GM23338 (cell line): ENCODE data around the gene SEC24A. TPM values are rescaled to one million over a fixed set of nuclear protein-coding genes. Genes with fewer than 3 reads are reported as not detected.
"Not testable (repeated sequence)": the region's sequence is repeated elsewhere in the genome, so short reads cannot be mapped to it uniquely, and the experiment has no call there.

Experiments used
- ATAC-seq: fragments of 200-7000 bp; cut with Tn5 transposase; 3 replicates; pipeline ENCODE4 v1.9.1; 2020
- DNase-seq: peaks from one replicate; pipeline ENCODE4 v3.0.0-alpha.2; 2015; ENCODE audit warnings: low spot score
- H2AFZ ChIP-seq: fragments of 200-600 bp; sonication (generic); 2 replicates; pipeline ENCODE4 v1.8.0; 2016; ENCODE audit warnings: antibody characterized with exemption, mild to moderate bottlenecking, moderate library complexity
- H3F3A ChIP-seq: fragments of 200-600 bp; sonication (generic); replicated peaks from 2 replicates; pipeline ENCODE4 v1.8.0; 2017; ENCODE audit warnings: antibody characterized with exemption, mixed run types, low read depth
- H3K27ac ChIP-seq: fragments of 200-600 bp; sonication (generic); 2 replicates; pipeline ENCODE4 v1.6.1; 2016; ENCODE audit warnings: low read depth
- H3K27me3 ChIP-seq: fragments of 200-600 bp; sonication (generic); 2 replicates; pipeline ENCODE4 v1.8.0; 2016; ENCODE audit warnings: mild to moderate bottlenecking, mixed run types, moderate library complexity; ENCODE audit not compliant: insufficient read depth
- H3K36me3 ChIP-seq: fragments of 200-600 bp; sonication (generic); 2 replicates; pipeline ENCODE4 v1.8.0; 2016; ENCODE audit warnings: mild to moderate bottlenecking; ENCODE audit not compliant: insufficient read depth
- H3K4me1 ChIP-seq: fragments of 200-600 bp; sonication (generic); 2 replicates; pipeline ENCODE4 v1.8.0; 2016; ENCODE audit warnings: mild to moderate bottlenecking, moderate library complexity; ENCODE audit not compliant: insufficient read depth
- H3K4me2 ChIP-seq: fragments of 200-600 bp; sonication (generic); 2 replicates; pipeline ENCODE4 v1.7.1; 2017; ENCODE audit warnings: mixed run types
- H3K4me3 ChIP-seq: fragments of 200-600 bp; sonication (generic); 2 replicates; pipeline ENCODE4 v1.6.1; 2016; ENCODE audit warnings: mixed run types
- H3K79me2 ChIP-seq: fragments of 200-600 bp; sonication (generic); replicated peaks from 2 replicates; pipeline ENCODE4 v1.8.0; 2017; ENCODE audit warnings: mild to moderate bottlenecking; ENCODE audit not compliant: insufficient read depth
- H3K9me2 ChIP-seq: fragments of 200-600 bp; sonication (generic); 2 replicates; pipeline ENCODE4 v1.8.0; 2017; ENCODE audit not compliant: insufficient read depth
- H4K20me1 ChIP-seq: fragments of 200-600 bp; sonication (generic); replicated peaks from 2 replicates; pipeline ENCODE4 v1.8.0; 2017; ENCODE audit warnings: mild to moderate bottlenecking; ENCODE audit not compliant: insufficient read depth
- H3K27ac Mint-ChIP-seq: 2 replicates; pipeline ENCODE4 v1.8.0; 2020; ENCODE audit warnings: inconsistent platforms, mild to moderate bottlenecking, moderate library complexity, mixed read lengths
- H3K27me3 Mint-ChIP-seq: 3 replicates; pipeline ENCODE4 v1.8.0; 2022; ENCODE audit warnings: low read depth, mild to moderate bottlenecking, moderate library complexity, mixed read lengths, inconsistent platforms; ENCODE audit not compliant: insufficient read depth, poor library complexity
- H3K36me3 Mint-ChIP-seq: 3 replicates; pipeline ENCODE4 v1.8.0; 2021; ENCODE audit warnings: low read depth, mild to moderate bottlenecking, inconsistent platforms, moderate library complexity, mixed read lengths
- H3K4me1 Mint-ChIP-seq: 3 replicates; pipeline ENCODE4 v1.8.0; 2020; ENCODE audit warnings: mild to moderate bottlenecking, inconsistent platforms, mixed read lengths
- H3K4me3 Mint-ChIP-seq: 3 replicates; pipeline ENCODE4 v1.8.0; 2021; ENCODE audit warnings: moderate library complexity, mild to moderate bottlenecking, inconsistent platforms, mixed read lengths
- H3K9me3 Mint-ChIP-seq: 3 replicates; pipeline ENCODE4 v1.8.0; 2020; ENCODE audit warnings: moderate library complexity, mild to moderate bottlenecking, inconsistent platforms, mixed read lengths
- EZH2phosphoT487 ChIP-seq: fragments of 200-600 bp; sonication (generic); IDR thresholded peaks from one replicate; pipeline ENCODE4 v1.8.1; 2018; ENCODE audit warnings: antibody characterized with exemption; ENCODE audit not compliant: unreplicated experiment
- JUNB ChIP-seq: IDR thresholded peaks from one replicate; pipeline ENCODE4 v1.6.1; 2016; ENCODE audit warnings: antibody characterized with exemption; ENCODE audit not compliant: unreplicated experiment
- NANOG ChIP-seq: IDR thresholded peaks from 2 replicates; pipeline ENCODE4 v1.6.1; 2016; ENCODE audit warnings: antibody characterized with exemption, borderline replicate concordance
- POLR2AphosphoS5 ChIP-seq: IDR thresholded peaks from 2 replicates; pipeline ENCODE4 v1.6.1; 2016; ENCODE audit warnings: antibody characterized with exemption, low read depth
- ZNF462 ChIP-seq: fragments of 250-450 bp; sonication (Bioruptor Pico); IDR thresholded peaks from 2 replicates; pipeline ENCODE4 v1.5.0; 2020; ENCODE audit warnings: mild to moderate bottlenecking, moderate library complexity
- polyA plus RNA-seq: library from polyadenylated mRNA; unstranded; fragments of >200 nt; fragmentation: Nextera tagmentation; extraction: Ambion mirVana; gene quantifications from 2 replicates; pipeline ENCODE4 v1.2.1, GENCODE V29; 2016
- total RNA-seq: library from RNA; depleted of rRNA; stranded (reverse); fragments of >200 nt; shearing (Covaris generic); gene quantifications from 2 replicates; pipeline ENCODE4 v1.2.3, GENCODE V29; 2014

The SEC24A gene
- total and polyA plus RNA-seq, 2 experiments from 2014 or later: 8.1 to 36.5 TPM

- not testable (repeated sequence) for H3K79me2 ChIP-seq, H3K27me3 Mint-ChIP-seq, H3K27ac ChIP-seq, H3K4me2 ChIP-seq, H4K20me1 ChIP-seq, H3K4me1 ChIP-seq, ATAC-seq, H3K27me3 ChIP-seq, H3K27ac Mint-ChIP-seq, H3K4me3 Mint-ChIP-seq, H3F3A ChIP-seq, H2AFZ ChIP-seq, H3K9me2 ChIP-seq, DNase-seq, H3K9me3 Mint-ChIP-seq, H3K4me1 Mint-ChIP-seq, H3K4me3 ChIP-seq
- H3K36me3 Mint-ChIP-seq: peaks cover 35% of the 10 kb centered on the region
- H3K36me3 ChIP-seq: peaks cover 27% of the 10 kb centered on the region
Observed at GRCh38 chr5:134715466-134715865, 66.9 kb downstream of the SEC24A start.

GRCh38 chr5:134724872-134725271 lies 76.3 kb downstream of the SEC24A start:
- TF ChIP-seq NANOG: no peak
- Histone ChIP-seq H3K27me3 (no peaks in the 10 kb centered on the region), H3K79me2 (no peaks in the 10 kb centered on the region), H3K4me1 (no peaks in the 10 kb centered on the region), H4K20me1 (no peaks in the 10 kb centered on the region), H3K36me3 (peaks cover 15% of the 10 kb centered on the region; the same call in 1 of the 2 replicates), H3K27ac (no peak overlapping the region), H3K4me3 (no peak overlapping the region), H3K4me2 (no peak overlapping the region), H3K9me2 (no peaks in the 10 kb centered on the region), H3F3A (no peaks in the 10 kb centered on the region), H2AFZ (no peak overlapping the region)
- Mint-ChIP-seq H3K27ac (no peak overlapping the region), H3K4me1 (no peaks in the 10 kb centered on the region), H3K4me3 (no peak overlapping the region), H3K36me3 (peaks cover 17% of the 10 kb centered on the region; the same call in 2 of the 3 replicates), H3K9me3 (no peaks in the 10 kb centered on the region), H3K27me3 (no peaks in the 10 kb centered on the region)
- DNase-seq (no peak), ATAC-seq (no peak)

- ATAC-seq: no peak
- DNase-seq: no peak
- TF ChIP-seq JUNB (no peak), ZNF462 (CRISPR knock-in tag) (no peak), EZH2phosphoT487 (no peak), POLR2AphosphoS5 (no peak)
- Mint-ChIP-seq H3K27ac (no peak overlapping the region), H3K27me3 (no peaks in the 10 kb centered on the region), H3K4me3 (no peak overlapping the region), H3K9me3 (no peaks in the 10 kb centered on the region), H3K36me3 (no peaks in the 10 kb centered on the region), H3K4me1 (no peaks in the 10 kb centered on the region)
- Histone ChIP-seq H3K9me2 (no peaks in the 10 kb centered on the region), H3K27ac (no peak overlapping the region), H4K20me1 (no peaks in the 10 kb centered on the region), H3K4me1 (no peaks in the 10 kb centered on the region), H3F3A (no peaks in the 10 kb centered on the region), H3K4me2 (no peak overlapping the region), H3K27me3 (no peaks in the 10 kb centered on the region), H3K4me3 (no peak overlapping the region), H3K79me2 (no peaks in the 10 kb centered on the region), H2AFZ (no peak overlapping the region), H3K36me3 (no peaks in the 10 kb centered on the region)
Observed at GRCh38 chr5:134732819-134733218, 84.2 kb downstream of the SEC24A start.
